Adrenal gland (tissue), 5 donors: ENCODE data around the gene RPN1.

ENCODE experiments used
- POLR2A ChIP-seq, 2 donors: fragments of 450-650 bp; IDR thresholded peaks; one replicate each; pipeline ENCODE4 v1.6.1; 2017; ENCODE audit warnings: antibody characterized with exemption in 2 of 2, mild to moderate bottlenecking in 2 of 2, moderate library complexity in 1 of 2
- TF ChIP-seq, protein P1 (sequence below), 6 experiments: fragments of 450-650 bp in 4 of 6; fragments of 200-600 bp in 2 of 6; sonication (generic) in 1 of 6; IDR thresholded peaks; 1 replicate in 5 of 6; 2 replicates in 1 of 6; pipeline versions ENCODE4 v1.5.1 to v1.8.0; 2016 to 2021; ENCODE audit warnings: antibody characterized with exemption in 6 of 6, mild to moderate bottlenecking in 2 of 6, moderate library complexity in 1 of 6
- donor health status: DM: no; HTN: no; CAD: no.

DNA sequence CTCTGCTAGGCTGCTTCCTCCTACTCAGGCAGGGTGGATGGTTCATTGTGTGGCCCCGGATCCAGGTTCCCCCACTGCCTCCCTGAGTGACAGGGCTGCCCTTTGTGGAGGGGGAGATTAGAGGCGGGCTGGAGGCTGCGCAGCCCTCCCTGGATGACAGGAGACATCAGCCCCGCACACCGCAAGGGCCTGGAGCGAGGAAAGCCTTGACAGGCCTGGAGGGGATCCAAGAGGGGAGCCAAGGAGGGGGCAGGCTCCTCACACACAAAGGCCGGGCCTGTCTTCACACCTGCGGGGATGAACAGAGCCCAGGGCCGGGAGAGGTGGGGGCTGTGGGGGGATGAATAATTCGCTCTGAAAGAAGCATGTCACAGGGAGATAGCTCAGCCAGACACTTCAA is 72.9 kb downstream of the RPN1 start:
- TF ChIP-seq POLR2A (IDR thresholded peaks at IDR 0.05): no peak
- TF ChIP-seq, protein P1, sequence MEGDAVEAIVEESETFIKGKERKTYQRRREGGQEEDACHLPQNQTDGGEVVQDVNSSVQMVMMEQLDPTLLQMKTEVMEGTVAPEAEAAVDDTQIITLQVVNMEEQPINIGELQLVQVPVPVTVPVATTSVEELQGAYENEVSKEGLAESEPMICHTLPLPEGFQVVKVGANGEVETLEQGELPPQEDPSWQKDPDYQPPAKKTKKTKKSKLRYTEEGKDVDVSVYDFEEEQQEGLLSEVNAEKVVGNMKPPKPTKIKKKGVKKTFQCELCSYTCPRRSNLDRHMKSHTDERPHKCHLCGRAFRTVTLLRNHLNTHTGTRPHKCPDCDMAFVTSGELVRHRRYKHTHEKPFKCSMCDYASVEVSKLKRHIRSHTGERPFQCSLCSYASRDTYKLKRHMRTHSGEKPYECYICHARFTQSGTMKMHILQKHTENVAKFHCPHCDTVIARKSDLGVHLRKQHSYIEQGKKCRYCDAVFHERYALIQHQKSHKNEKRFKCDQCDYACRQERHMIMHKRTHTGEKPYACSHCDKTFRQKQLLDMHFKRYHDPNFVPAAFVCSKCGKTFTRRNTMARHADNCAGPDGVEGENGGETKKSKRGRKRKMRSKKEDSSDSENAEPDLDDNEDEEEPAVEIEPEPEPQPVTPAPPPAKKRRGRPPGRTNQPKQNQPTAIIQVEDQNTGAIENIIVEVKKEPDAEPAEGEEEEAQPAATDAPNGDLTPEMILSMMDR (IDR thresholded peaks at IDR 0.05): no peak
